T-helper 1 cell treated with Interleukin-12 subunit alpha and Interleukin-12 subunit beta and Interleukin-4 antibody, amounts not matched to agents 30 μg/mL and 1 μg/mL, for 36 hours (primary cell): ENCODE data around the gene CLASP1.

Experiments used
- H3K27ac Mint-ChIP-seq: one replicate; pipeline ENCODE4 v1.8.0; 2021; ENCODE audit warnings: mild to moderate bottlenecking, mixed read lengths
- H3K27me3 Mint-ChIP-seq: one replicate; pipeline ENCODE4 v1.8.0; 2021; ENCODE audit warnings: low read depth, mixed read lengths
- H3K36me3 Mint-ChIP-seq: one replicate; pipeline ENCODE4 v1.8.0; 2021; ENCODE audit warnings: low read depth, mixed read lengths
- H3K4me1 Mint-ChIP-seq: one replicate; pipeline ENCODE4 v1.8.0; 2021; ENCODE audit warnings: low read depth, mixed read lengths
- H3K4me3 Mint-ChIP-seq: one replicate; pipeline ENCODE4 v1.8.0; 2021; ENCODE audit warnings: mild to moderate bottlenecking, moderate library complexity, mixed read lengths
- H3K9me3 Mint-ChIP-seq: one replicate; pipeline ENCODE4 v1.8.0; 2021; ENCODE audit warnings: mixed read lengths

CLASP1 gene

DNA sequence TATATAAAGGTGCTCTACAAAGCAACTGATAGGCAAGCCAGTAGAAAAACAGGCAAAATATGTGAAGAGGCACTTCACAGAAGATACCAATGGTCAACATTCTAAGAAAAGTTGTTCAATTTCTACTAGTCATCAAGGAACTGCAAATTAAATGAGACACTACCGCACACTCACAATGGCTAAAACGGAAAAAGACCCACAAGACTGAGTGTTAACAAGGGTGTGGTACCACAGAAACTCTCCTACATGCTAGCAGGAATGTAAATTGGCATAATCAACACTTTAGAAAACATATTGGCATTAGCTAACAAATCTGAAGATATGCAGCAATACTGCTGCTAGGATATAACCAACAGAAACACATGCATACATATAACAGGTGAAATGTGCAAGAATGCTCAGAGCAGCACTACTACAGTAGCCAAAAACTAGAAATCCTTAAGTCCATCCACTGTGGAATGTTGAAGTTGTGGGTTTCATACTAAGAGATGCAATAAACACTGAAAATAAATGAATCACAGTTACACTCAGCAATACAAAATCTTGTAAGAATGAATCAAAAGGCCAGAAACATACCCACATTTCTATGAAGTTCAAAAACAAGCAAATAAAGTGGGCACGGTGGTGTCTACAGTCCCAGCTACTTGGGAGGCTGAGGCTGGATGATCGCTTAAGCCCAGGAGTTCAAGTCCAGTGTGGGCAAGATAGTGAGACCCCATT is 109.4 kb downstream of the CLASP1 start:
- Mint-ChIP-seq H3K9me3 (no peaks in the 10 kb centered on the region), H3K27ac (no peak overlapping the region)

GRCh38 chr2:121536850-121537557 is 112.3 kb downstream of the CLASP1 start:
- Mint-ChIP-seq H3K36me3 (peaks cover 2% of the 10 kb centered on the region), H3K27ac (no peak overlapping the region), H3K27me3 (no peaks in the 10 kb centered on the region), H3K4me1 (peaks cover 27% of the 10 kb centered on the region), H3K4me3 (no peak overlapping the region), H3K9me3 (no peaks in the 10 kb centered on the region)

More for the DNA sequence above, 109.4 kb downstream of the CLASP1 start:
- no peak overlapping the region for H3K4me3 Mint-ChIP-seq
- H3K36me3 Mint-ChIP-seq: peaks cover 2% of the 10 kb centered on the region
- H3K27me3 Mint-ChIP-seq: no peaks in the 10 kb centered on the region
- peaks cover 18% of the 10 kb centered on the region for H3K4me1 Mint-ChIP-seq

DNA sequence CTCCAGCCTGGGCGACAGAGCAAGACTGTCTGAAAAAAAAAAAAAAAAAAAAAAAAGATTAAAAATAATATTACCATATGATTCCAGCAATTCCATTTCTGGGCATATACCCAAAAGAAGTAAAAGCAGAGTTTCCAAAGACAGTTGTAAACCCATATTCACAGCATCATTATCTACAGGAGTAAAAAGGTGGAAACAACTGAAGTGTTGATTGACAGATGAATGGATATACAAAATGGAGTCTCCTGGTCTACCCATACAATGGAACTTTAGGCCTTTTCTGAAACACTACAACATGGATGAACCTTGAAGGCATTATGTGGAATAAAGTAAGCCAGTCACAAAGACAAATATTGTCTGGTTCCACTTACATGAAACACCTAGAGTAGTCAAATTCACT is 112.9 kb downstream of the CLASP1 start:
- Mint-ChIP-seq H3K4me1 (peaks cover 30% of the 10 kb centered on the region), H3K9me3 (no peaks in the 10 kb centered on the region), H3K27me3 (no peaks in the 10 kb centered on the region), H3K27ac (no peak overlapping the region), H3K36me3 (peaks cover 2% of the 10 kb centered on the region), H3K4me3 (no peak overlapping the region)

DNA sequence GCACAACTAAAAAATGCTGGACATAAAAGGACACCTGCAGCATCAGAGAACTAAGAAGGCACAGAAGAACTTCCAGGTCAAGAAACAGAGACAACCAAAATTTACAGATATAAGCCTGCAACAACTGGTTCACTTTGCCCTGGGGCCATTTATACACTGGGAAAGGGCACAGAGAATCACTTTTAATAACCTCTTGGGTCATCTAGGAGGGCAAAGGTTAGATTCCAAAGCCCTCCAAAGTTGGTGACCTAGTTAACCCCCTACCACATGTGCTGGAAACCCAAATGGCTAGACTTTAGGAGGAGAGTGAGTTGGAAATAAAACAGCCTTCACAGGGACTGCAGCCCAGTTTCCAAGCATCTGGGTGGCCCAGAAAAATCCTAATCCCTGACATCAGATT is 115.3 kb downstream of the CLASP1 start:
- Mint-ChIP-seq H3K27ac (no peak overlapping the region), H3K4me3 (no peak overlapping the region)

GRCh38 chr2:121532894-121533293 is 116.4 kb downstream of the CLASP1 start:
- no peaks in the 10 kb centered on the region for H3K27me3 Mint-ChIP-seq
- no peak overlapping the region for H3K4me3 Mint-ChIP-seq
- H3K36me3 Mint-ChIP-seq: peaks cover 7% of the 10 kb centered on the region
- peaks cover 40% of the 10 kb centered on the region for H3K4me1 Mint-ChIP-seq
- H3K9me3 Mint-ChIP-seq: no peaks in the 10 kb centered on the region
- H3K27ac Mint-ChIP-seq: no peak overlapping the region

More for the DNA sequence above, 115.3 kb downstream of the CLASP1 start:
- peaks cover 2% of the 10 kb centered on the region for H3K36me3 Mint-ChIP-seq
- no peaks in the 10 kb centered on the region for H3K9me3 Mint-ChIP-seq
- no peaks in the 10 kb centered on the region for H3K27me3 Mint-ChIP-seq
- peaks cover 31% of the 10 kb centered on the region for H3K4me1 Mint-ChIP-seq

DNA sequence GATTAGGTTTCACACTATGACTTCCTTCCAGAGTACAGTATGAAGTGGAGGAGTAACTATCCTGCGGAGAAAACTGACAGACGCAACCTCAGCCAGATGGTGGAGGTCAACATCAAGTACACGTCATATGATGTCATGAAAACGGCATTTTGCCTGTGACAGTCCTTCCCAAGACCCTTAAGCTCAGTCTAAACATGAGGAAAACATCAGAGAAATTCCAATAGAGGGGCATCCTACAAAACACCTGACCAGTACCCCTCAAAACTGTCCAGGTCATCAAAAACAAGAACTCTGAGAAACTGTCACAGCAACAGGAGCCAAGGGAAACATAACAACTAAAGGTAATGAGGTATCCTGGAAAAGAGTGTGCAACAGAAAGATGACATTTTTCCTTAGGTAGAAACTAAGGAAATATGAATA is 116.9 kb downstream of the CLASP1 start:
- Mint-ChIP-seq H3K4me1 (peaks cover 43% of the 10 kb centered on the region), H3K4me3 (peak overlapping the region; percentile 42), H3K27ac (no peak overlapping the region), H3K9me3 (no peaks in the 10 kb centered on the region), H3K36me3 (peaks cover 10% of the 10 kb centered on the region), H3K27me3 (no peaks in the 10 kb centered on the region)

DNA sequence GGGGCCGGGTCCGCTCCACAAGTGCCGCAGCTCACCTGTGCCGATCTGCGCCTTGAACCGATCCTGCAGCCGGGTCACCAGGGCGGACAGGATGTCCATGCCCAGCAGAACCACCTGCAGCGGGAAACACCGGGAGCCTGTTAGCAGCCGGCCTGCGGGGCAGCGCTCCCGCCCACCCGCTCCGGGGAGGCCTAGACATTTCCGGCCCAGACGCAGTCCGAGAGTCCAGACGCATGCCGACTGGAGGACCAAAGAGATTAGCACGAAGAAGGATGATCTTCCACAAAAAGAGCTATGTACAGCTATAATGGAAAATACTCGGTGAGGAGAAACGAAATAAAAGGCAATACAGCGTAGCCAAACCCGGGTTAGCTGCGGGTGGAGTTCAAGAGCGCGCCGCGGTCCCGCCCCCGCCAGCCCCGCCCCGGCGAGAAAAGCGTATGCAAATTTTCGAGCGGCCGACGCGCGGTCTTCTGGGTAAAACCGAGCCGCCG is 119.0 kb downstream of the CLASP1 start:
- Mint-ChIP-seq H3K9me3 (peaks cover 3% of the 10 kb centered on the region), H3K36me3 (peaks cover 19% of the 10 kb centered on the region), H3K4me3 (peak overlapping the region; percentile 96), H3K27ac (peak overlapping the region; percentile 100), H3K4me1 (peaks cover 45% of the 10 kb centered on the region), H3K27me3 (no peaks in the 10 kb centered on the region)

GRCh38 chr2:121529439-121530211 is 119.6 kb downstream of the CLASP1 start:
- H3K36me3 Mint-ChIP-seq: peaks cover 20% of the 10 kb centered on the region
- no peaks in the 10 kb centered on the region for H3K27me3 Mint-ChIP-seq
- H3K27ac Mint-ChIP-seq: peak overlapping the region; percentile 100
- peaks cover 44% of the 10 kb centered on the region for H3K4me1 Mint-ChIP-seq
- H3K4me3 Mint-ChIP-seq: peak overlapping the region; percentile 96
- H3K9me3 Mint-ChIP-seq: peaks cover 3% of the 10 kb centered on the region

- peaks cover 23% of the 10 kb centered on the region for H3K36me3 Mint-ChIP-seq
- H3K9me3 Mint-ChIP-seq: peaks cover 3% of the 10 kb centered on the region
- H3K27me3 Mint-ChIP-seq: no peaks in the 10 kb centered on the region
- H3K4me1 Mint-ChIP-seq: peaks cover 39% of the 10 kb centered on the region
- H3K27ac Mint-ChIP-seq: no peak overlapping the region
- no peak overlapping the region for H3K4me3 Mint-ChIP-seq
These were observed 122.1 kb downstream of the CLASP1 start for GRCh38 chr2:121527009-121527682.

DNA sequence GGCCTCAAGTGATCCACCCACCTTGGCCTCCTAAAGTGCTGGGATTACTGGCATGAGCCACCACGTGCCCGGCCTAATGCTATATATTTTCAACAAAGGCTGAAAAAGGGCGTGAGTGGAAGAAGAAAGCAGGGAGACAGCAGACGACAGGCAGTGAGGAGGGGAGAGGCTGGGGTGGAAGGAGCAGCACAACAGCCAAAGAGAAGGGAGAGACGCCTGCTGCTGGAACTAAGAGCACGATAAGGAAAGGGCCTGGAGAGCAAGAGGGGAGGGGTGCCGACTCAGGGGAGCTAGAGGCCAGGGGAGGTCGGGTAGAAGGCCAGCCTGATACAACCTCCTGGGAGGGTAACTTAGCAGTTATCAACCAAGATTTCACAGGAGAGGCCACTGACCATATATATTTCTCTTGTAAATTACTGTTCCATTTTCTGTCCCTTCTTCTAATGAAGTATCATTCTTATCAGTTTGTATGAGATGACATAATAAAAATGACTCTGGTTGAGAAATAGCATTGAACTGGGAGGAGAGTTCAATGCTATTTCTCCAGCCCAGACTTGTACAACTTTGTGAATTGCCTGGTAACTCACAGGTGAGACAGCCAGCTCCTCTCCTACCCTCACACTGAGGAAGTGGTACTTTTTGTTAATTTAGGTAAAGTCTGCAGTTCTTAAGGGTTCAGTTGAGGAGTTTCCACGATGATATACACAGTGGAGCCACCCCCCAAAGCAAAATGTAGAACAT is 124.4 kb downstream of the CLASP1 start:
- Mint-ChIP-seq H3K4me3 (no peak overlapping the region), H3K4me1 (peaks cover 31% of the 10 kb centered on the region), H3K9me3 (peaks cover 3% of the 10 kb centered on the region), H3K27me3 (no peaks in the 10 kb centered on the region), H3K36me3 (peaks cover 29% of the 10 kb centered on the region), H3K27ac (no peak overlapping the region)

DNA sequence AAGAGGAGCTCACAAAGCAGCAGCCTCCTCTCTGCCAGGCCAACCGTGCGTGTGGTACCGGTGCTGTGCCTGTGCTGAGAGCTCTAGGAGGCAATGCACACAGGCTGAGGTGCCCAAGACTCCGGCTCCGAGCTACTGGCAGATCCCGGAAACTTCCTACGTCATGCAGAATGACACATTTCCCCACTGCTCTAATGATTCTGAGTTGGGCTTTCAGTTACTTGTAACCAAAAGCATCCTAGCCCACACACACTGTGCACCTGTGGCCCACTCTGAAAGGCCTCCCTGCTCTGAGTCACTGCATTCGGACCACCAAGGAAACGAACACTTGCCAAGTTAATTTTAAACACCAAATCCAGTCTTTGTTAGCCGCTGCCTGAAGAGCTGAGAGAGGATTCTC is 127.9 kb downstream of the CLASP1 start:
- no peaks in the 10 kb centered on the region for H3K27me3 Mint-ChIP-seq
- peaks cover 7% of the 10 kb centered on the region for H3K4me1 Mint-ChIP-seq
- H3K36me3 Mint-ChIP-seq: peaks cover 18% of the 10 kb centered on the region
- H3K4me3 Mint-ChIP-seq: no peak overlapping the region
- H3K27ac Mint-ChIP-seq: no peak overlapping the region
- no peaks in the 10 kb centered on the region for H3K9me3 Mint-ChIP-seq

DNA sequence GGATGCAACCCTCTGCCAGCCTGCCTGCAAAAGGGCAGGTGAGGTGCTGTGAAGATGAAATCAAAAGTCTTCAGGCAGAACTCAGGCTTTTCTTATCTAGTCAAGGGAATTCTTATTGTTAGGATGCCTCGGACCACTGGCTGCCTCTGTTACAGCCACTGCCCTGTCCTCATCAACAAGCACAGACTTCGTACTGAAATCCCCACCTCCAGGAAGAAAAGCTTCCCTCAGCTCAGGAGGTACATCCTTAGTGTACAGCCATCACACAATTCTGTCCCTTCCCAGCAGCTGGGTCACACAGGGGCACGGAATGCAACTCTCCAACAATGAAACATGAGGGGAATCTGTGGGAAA is 128.6 kb downstream of the CLASP1 start:
- peaks cover 5% of the 10 kb centered on the region for H3K4me1 Mint-ChIP-seq
- no peaks in the 10 kb centered on the region for H3K27me3 Mint-ChIP-seq
- H3K4me3 Mint-ChIP-seq: no peak overlapping the region
- no peaks in the 10 kb centered on the region for H3K9me3 Mint-ChIP-seq
- H3K27ac Mint-ChIP-seq: no peak overlapping the region
- peaks cover 16% of the 10 kb centered on the region for H3K36me3 Mint-ChIP-seq

- no peak overlapping the region for H3K27ac Mint-ChIP-seq
- no peaks in the 10 kb centered on the region for H3K27me3 Mint-ChIP-seq
- peaks cover 5% of the 10 kb centered on the region for H3K4me1 Mint-ChIP-seq
- peaks cover 21% of the 10 kb centered on the region for H3K36me3 Mint-ChIP-seq
- H3K4me3 Mint-ChIP-seq: no peak overlapping the region
- no peaks in the 10 kb centered on the region for H3K9me3 Mint-ChIP-seq
These were observed 129.3 kb downstream of the CLASP1 start for GRCh38 chr2:121519732-121520640.
